GM19324 (cell line): Measurements from ENCODE around the gene SERGEF.

Source experiments
- ATAC-seq: cut with Tn5 transposase; IDR thresholded peaks from one replicate; pipeline ENCODE4 v1.9.1; 2021; ENCODE audit warnings: mild to moderate bottlenecking, moderate library complexity; ENCODE audit not compliant: unreplicated experiment, low FRiP score

The SERGEF gene

GRCh38 chr11:17793642-17794170, 219.1 kb downstream of the SERGEF start:
- ATAC-seq = no peak

GRCh38 chr11:17792161-17792560, 220.7 kb downstream of the SERGEF start:
- no peak for ATAC-seq

- no peak for ATAC-seq
Observed at GRCh38 chr11:17791144-17791543, 221.7 kb downstream of the SERGEF start.

- ATAC-seq = no peak
Observed at GRCh38 chr11:17790453-17790852, 222.4 kb downstream of the SERGEF start.

- no peak for ATAC-seq
Observed at GRCh38 chr11:17788084-17788483, 224.8 kb downstream of the SERGEF start.

- ATAC-seq = no peak
Observed at GRCh38 chr11:17786824-17787525, 225.9 kb downstream of the SERGEF start.

GRCh38 chr11:17783878-17784277, 229.0 kb downstream of the SERGEF start:
- no peak for ATAC-seq

- no peak for ATAC-seq
Observed at GRCh38 chr11:17782603-17783337, 230.1 kb downstream of the SERGEF start.

GRCh38 chr11:17782145-17782544, 230.7 kb downstream of the SERGEF start:
- ATAC-seq = no peak

- ATAC-seq = no peak
Observed at GRCh38 chr11:17781626-17782025, 231.2 kb downstream of the SERGEF start.

GRCh38 chr11:17781221-17781620, 231.6 kb downstream of the SERGEF start:
- no peak for ATAC-seq

- ATAC-seq = no peak
Observed at GRCh38 chr11:17780668-17781067, 232.2 kb downstream of the SERGEF start.

GRCh38 chr11:17779861-17780594, 232.8 kb downstream of the SERGEF start:
- no peak for ATAC-seq

GRCh38 chr11:17778956-17779860, 233.6 kb downstream of the SERGEF start:
- ATAC-seq = no peak

- ATAC-seq = no peak
Observed at GRCh38 chr11:17778352-17778751, 234.5 kb downstream of the SERGEF start.

GRCh38 chr11:17777738-17778091, 235.1 kb downstream of the SERGEF start:
- no peak for ATAC-seq

GRCh38 chr11:17777086-17777737, 235.6 kb downstream of the SERGEF start:
- no peak for ATAC-seq

- ATAC-seq = no peak
Observed at GRCh38 chr11:17776212-17776875, 236.5 kb downstream of the SERGEF start.

GRCh38 chr11:17775507-17776211, 237.2 kb downstream of the SERGEF start:
- ATAC-seq = no peak
